Mesothelial cell of epicardium (in vitro differentiated cells): ENCODE data around the gene SPANXC. TPM values are rescaled to one million over a fixed set of nuclear protein-coding genes. Genes with fewer than 3 reads are reported as not detected.

Source experiments
- DNase-seq, 2 experiments: peaks; one replicate each; pipeline ENCODE4 v3.0.0; 2021; ENCODE audit warnings: low spot score in 2 of 2; ENCODE audit not compliant: unreplicated experiment in 2 of 2
- H3K27ac Mint-ChIP-seq: 2 replicates; pipeline ENCODE4 v1.8.0; 2021; ENCODE audit warnings: mixed read lengths
- H3K27me3 Mint-ChIP-seq: 2 replicates; pipeline ENCODE4 v1.8.0; 2021; ENCODE audit warnings: low read depth, mixed read lengths
- H3K36me3 Mint-ChIP-seq: 2 replicates; pipeline ENCODE4 v1.8.0; 2021; ENCODE audit warnings: mixed read lengths
- H3K4me1 Mint-ChIP-seq: 2 replicates; pipeline ENCODE4 v1.8.0; 2021; ENCODE audit warnings: mixed read lengths
- H3K4me3 Mint-ChIP-seq: 2 replicates; pipeline ENCODE4 v1.8.0; 2021; ENCODE audit warnings: mild to moderate bottlenecking, moderate library complexity, mixed read lengths
- H3K9me3 Mint-ChIP-seq: 2 replicates; pipeline ENCODE4 v1.8.0; 2021; ENCODE audit warnings: mixed read lengths
- CTCF ChIP-seq: fragments of 200-600 bp; sonication (generic); IDR thresholded peaks from one replicate; pipeline ENCODE4 v1.5.0; 2021; ENCODE audit warnings: antibody characterized with exemption; ENCODE audit not compliant: unreplicated experiment
- total RNA-seq: library from RNA; stranded (reverse); gene quantifications from 3 replicates; pipeline ENCODE4 v1.2.1, GENCODE V29; 2021

The SPANXC gene
- total RNA-seq, 1 donor from 2014 or later = not detected

DNA sequence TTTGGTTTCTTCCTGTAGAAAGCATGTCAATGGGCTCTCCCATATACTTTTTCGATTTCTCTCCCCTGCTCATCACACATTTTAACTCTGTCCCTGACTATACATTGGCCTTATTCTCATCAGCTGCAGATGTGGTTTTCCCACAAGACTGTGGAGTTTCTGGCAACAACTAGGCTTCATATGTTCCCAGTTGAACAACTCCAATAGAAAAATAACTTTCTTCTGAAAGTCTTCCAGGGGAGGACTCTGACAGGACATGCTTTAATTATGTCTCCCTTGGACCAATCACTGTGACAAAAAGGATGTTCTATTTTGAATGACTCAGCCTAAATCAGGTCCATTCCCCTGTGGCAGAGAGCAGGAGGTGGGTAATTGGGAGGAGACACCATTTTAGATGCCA lies 28.1 kb downstream of the SPANXC start:
- no peaks in the 10 kb centered on the region for H3K4me1 Mint-ChIP-seq
- no peak overlapping the region for H3K27ac Mint-ChIP-seq
- no peaks in the 10 kb centered on the region for H3K36me3 Mint-ChIP-seq
- H3K27me3 Mint-ChIP-seq = no peaks in the 10 kb centered on the region
- H3K9me3 Mint-ChIP-seq = peaks cover 29% of the 10 kb centered on the region
- TF ChIP-seq CTCF = no peak
- H3K4me3 Mint-ChIP-seq = no peak overlapping the region
- DNase-seq = no peak

DNA sequence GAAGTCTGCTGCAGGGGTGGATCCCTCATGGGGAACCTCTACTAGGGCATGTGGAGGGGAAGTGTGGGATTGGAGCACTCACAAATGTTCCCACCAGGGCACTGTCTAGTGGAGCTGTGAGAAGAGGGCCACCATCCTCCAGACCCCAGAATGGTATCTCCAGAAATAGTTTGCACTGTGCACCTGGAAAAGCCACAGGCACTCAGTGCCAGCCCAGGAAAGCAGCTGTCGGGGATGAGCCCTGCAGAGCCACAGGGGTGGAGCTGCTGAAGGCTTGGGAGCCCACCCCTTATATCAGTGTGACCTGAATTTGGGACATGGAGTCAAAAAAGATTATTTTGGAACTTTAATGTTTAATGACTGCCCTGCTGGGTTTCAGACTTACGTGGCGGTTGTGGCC lies 40.4 kb downstream of the SPANXC start:
- Mint-ChIP-seq H3K27ac (no peak overlapping the region), H3K4me1 (no peaks in the 10 kb centered on the region), H3K27me3 (no peaks in the 10 kb centered on the region), H3K4me3 (no peak overlapping the region), H3K36me3 (no peaks in the 10 kb centered on the region), H3K9me3 (peaks cover 45% of the 10 kb centered on the region)
- DNase-seq = no peak
- no peak for TF ChIP-seq CTCF

Other genes with a start within 250 kb of the SPANXC start
- 4.2 to 5.3 TPM (median 4.6 TPM) in 3 replicates for gene SPANXB1, start 239.9 kb downstream of the SPANXC start, total RNA-seq
- gene LDOC1, start 65.4 kb downstream of the SPANXC start, total RNA-seq = 52.2 to 54.9 TPM (median 54.2 TPM) in 3 replicates